22Rv1 (cell line): Measurements from ENCODE around the gene C17orf100.

ENCODE experiments used
- ZFX ChIP-seq: fragments of 450-650 bp; IDR thresholded peaks from 2 replicates; pipeline ENCODE4 v1.6.1; 2017; ENCODE audit warnings: antibody characterized with exemption, borderline replicate concordance
- TF ChIP-seq, protein P1 (sequence below): fragments of 450-650 bp; IDR thresholded peaks from 2 replicates; pipeline ENCODE4 v1.5.1; 2017; ENCODE audit warnings: mild to moderate bottlenecking

- TF ChIP-seq, protein P1, sequence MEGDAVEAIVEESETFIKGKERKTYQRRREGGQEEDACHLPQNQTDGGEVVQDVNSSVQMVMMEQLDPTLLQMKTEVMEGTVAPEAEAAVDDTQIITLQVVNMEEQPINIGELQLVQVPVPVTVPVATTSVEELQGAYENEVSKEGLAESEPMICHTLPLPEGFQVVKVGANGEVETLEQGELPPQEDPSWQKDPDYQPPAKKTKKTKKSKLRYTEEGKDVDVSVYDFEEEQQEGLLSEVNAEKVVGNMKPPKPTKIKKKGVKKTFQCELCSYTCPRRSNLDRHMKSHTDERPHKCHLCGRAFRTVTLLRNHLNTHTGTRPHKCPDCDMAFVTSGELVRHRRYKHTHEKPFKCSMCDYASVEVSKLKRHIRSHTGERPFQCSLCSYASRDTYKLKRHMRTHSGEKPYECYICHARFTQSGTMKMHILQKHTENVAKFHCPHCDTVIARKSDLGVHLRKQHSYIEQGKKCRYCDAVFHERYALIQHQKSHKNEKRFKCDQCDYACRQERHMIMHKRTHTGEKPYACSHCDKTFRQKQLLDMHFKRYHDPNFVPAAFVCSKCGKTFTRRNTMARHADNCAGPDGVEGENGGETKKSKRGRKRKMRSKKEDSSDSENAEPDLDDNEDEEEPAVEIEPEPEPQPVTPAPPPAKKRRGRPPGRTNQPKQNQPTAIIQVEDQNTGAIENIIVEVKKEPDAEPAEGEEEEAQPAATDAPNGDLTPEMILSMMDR = peak; percentile 52
- no peak for TF ChIP-seq ZFX
Observed at GRCh38 chr17:6701719-6702118, 50.2 kb downstream of the C17orf100 start.
